Pancreas (tissue), 10 donors: ENCODE results near the gene STK39. TPM values are rescaled to one million over a fixed set of nuclear protein-coding genes. Genes with fewer than 3 reads are reported as not detected.

Experiments
- ATAC-seq, 4 donors: fragments of 200-7000 bp; cut with Tn5 transposase; one replicate each; pipeline versions ENCODE4 v1.8.0 to v1.9.1; 2020; ENCODE audit warnings: mild to moderate bottlenecking in 4 of 4, moderate library complexity in 4 of 4
- DNase-seq, 6 donors: peaks; one replicate each; pipeline ENCODE4 v3.0.0-alpha.2; 2020
- FAIRE-seq: peaks from 2 replicates; lab custom pipeline; 2012; peaks lifted over from hg19 to GRCh38; lab: Jason Lieb, UNC
- H3K27ac ChIP-seq, 4 donors: fragments of 200-600 bp; sonication (generic); 1 replicate in 3 of 4; 2 replicates in 1 of 4; pipeline versions ENCODE4 v1.5.0 to v1.8.0; 2020
- H3K27me3 ChIP-seq, 4 donors: fragments of 200-600 bp; one replicate each; pipeline ENCODE4 v1.8.0; 2021
- H3K36me3 ChIP-seq, 3 donors: fragments of 200-600 bp; sonication (generic) in 1 of 3; one replicate each; pipeline versions ENCODE4 v1.5.0 to v1.8.0; 2020 to 2021
- H3K4me1 ChIP-seq, 3 donors: fragments of 200-600 bp; one replicate each; pipeline ENCODE4 v1.8.0; 2021
- H3K4me3 ChIP-seq, 4 donors: fragments of 200-600 bp; sonication (generic) in 2 of 4; one replicate each; pipeline versions ENCODE4 v1.5.0 to v1.8.0; 2020 to 2021
- H3K9me3 ChIP-seq, 4 donors: fragments of 200-600 bp; one replicate each; pipeline ENCODE4 v1.8.0; 2021
- WGBS, 2 donors: extraction: QIAGEN DNeasy Blood & Tissue Kit; methylation state at CpG; one replicate each; pipeline ENCODE4 v1.1.7; 2013; 5-methylcytosine and 5-hydroxymethylcytosine counted together
- intact Hi-C, 3 donors: fragments of 100-400 bp; cut with DNase I; formaldehyde crosslinking; loops; one replicate each; pipeline versions ENCODE4 v1.11.1 to v1.14.2; 2022
- polyA plus RNA-seq, 2 donors: library from polyadenylated mRNA; stranded (reverse); fragments of 200-250 nt; gene quantifications; one replicate each; pipeline ENCODE4 v1.2.3, GENCODE V29; 2013
- total RNA-seq, 6 donors: library from RNA; stranded (reverse); fragmentation: NEBNext Ultra II Directional in 4 of 6; extraction: Animal tissue kit (Norgen Biotek cat#: 25700) in 4 of 6; gene quantifications; one replicate each; pipeline versions ENCODE4 v1.2.1 to v1.2.4, GENCODE V29; 2021 to 2023
- TF ChIP-seq, protein P1 (sequence below), 4 donors: fragments of 200-600 bp; sonication (generic) in 3 of 4; IDR thresholded peaks; one replicate each; pipeline versions ENCODE4 v1.5.0 to v1.8.0; 2021; ENCODE audit warnings: antibody characterized with exemption in 4 of 4
- donor health status: healthy with polysubstance abuse.
- donor health status: DM: no; HTN: no; CAD: no; lungs with moderate emphysema.
- donor health status: DM: no; HTN: no; CAD: no.
- donor health status: control.
- donor health status: control.
- donor health status: Bipolar disorder and iron deficiency.
- donor health status: DM: yes; HTN: yes; CAD: no.
- donor health status: DM: no; HTN: no; CAD: no.
- donor health status: DM: no; HTN: no; CAD: no.
- donor health status: DM: yes; HTN: yes; CAD: no.

The STK39 gene
- total and polyA plus RNA-seq, 8 donors: 9.5 to 23.1 (median 15.5) TPM

DNA sequence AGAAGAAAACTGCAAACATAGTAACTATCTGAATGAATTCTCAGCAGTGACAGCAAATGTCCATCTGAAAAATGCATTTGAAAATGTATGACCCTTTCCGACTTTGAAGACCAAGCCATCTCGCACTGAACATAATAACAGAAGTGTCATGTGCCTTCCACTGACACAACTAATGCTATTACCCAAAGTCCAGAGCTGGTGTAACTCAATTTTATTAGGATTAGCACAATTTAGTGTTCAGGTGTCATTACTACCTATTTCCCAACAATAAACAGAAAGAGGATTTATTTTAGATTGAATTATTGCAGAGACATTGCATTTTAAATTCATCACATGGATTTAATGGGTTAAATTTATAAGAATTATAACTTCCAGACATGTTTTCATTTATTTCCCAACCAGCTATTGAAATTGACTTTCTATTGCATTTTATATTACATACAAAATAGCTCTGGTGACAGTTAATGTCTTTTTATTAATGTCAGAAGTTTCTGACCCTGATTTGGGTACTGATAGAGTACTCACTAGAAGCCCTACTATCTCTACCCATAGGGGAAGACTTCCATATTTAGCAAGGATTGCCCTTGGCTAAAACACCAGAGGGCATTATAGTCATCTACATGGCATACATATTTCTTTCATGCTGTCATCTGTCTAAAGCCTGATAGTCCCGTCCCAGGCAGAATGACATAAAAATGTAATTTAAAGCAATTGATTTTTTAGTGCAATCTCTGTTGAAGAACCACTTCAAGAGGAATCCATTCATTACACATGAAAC lies 7.0 kb upstream of the STK39 start:
- intact Hi-C loops: no loop called here
- H3K27ac ChIP-seq: peak overlapping the region in 2 of 4 donors; percentile 83 to 90
- no peaks in the 10 kb centered on the region for H3K27me3 ChIP-seq
- WGBS, 2 donors: 76 to 81% methylated on average over 3 of the region's 3 CpGs
- FAIRE-seq (no peak), DNase-seq (no peak), ATAC-seq (peak in 1 of 4 donors; percentile 19)
- H3K9me3 ChIP-seq: no peaks in the 10 kb centered on the region
- TF ChIP-seq, protein P1, sequence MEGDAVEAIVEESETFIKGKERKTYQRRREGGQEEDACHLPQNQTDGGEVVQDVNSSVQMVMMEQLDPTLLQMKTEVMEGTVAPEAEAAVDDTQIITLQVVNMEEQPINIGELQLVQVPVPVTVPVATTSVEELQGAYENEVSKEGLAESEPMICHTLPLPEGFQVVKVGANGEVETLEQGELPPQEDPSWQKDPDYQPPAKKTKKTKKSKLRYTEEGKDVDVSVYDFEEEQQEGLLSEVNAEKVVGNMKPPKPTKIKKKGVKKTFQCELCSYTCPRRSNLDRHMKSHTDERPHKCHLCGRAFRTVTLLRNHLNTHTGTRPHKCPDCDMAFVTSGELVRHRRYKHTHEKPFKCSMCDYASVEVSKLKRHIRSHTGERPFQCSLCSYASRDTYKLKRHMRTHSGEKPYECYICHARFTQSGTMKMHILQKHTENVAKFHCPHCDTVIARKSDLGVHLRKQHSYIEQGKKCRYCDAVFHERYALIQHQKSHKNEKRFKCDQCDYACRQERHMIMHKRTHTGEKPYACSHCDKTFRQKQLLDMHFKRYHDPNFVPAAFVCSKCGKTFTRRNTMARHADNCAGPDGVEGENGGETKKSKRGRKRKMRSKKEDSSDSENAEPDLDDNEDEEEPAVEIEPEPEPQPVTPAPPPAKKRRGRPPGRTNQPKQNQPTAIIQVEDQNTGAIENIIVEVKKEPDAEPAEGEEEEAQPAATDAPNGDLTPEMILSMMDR (IDR thresholded peaks at IDR 0.05): no peak
- no peaks in the 10 kb centered on the region for H3K36me3 ChIP-seq
- peaks cover 2 to 18% (median 14%) of the 10 kb centered on the region in 3 donors for H3K4me1 ChIP-seq
- H3K4me3 ChIP-seq: no peak overlapping the region

DNA sequence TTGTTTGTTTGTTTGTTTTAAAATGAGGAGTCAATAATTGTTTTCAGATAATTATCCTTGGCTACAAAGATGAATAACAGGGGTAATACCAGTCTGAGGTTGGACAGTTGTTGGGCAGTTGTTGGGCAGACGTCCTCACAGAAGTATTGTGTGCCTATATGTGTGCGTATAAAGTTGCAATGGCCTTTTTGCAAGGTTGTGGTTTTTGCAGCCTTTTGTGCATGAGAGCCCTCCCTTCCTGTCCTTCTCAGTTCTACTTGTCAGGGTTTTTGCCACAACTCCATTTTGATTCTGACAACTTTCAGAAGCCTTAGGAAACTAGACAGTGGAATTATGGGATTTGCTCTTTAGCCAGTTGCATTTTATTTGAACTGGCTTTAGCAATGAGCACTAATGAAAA lies 6.0 kb upstream of the STK39 start:
- ATAC-seq: no peak
- Histone ChIP-seq H3K9me3 (no peaks in the 10 kb centered on the region), H3K36me3 (no peaks in the 10 kb centered on the region), H3K4me3 (no peak overlapping the region), H3K4me1 (peaks cover 5 to 18% (median 14%) of the 10 kb centered on the region in 3 donors), H3K27ac (no peak overlapping the region), H3K27me3 (no peaks in the 10 kb centered on the region)
- FAIRE-seq: no peak
- intact Hi-C loops: no loop called here
- TF ChIP-seq, protein P1 (IDR thresholded peaks at IDR 0.05): no peak
- DNase-seq: no peak
- 87 to 95% methylated on average over 2 of the region's 2 CpGs for WGBS, 2 donors

DNA sequence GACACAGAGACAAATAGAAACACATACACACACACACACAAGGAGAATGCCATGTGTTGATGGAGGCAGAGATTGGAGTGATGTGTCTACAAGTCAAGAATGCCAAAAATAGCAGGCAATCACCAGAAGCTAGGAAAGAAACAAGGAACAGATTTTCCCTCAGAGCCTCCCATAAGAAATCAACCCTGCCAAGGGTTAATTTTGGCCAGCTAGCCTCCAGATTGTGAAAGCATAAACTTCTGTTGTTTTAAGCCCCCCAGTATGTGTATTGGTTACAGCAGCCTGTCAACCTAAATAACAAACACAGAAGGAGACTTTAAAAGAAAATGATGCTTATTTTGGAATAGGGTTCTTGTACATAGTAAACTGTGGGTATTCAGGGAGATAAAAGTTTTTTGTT lies 5.6 kb upstream of the STK39 start:
- Histone ChIP-seq H3K4me3 (no peak overlapping the region), H3K27me3 (no peaks in the 10 kb centered on the region), H3K4me1 (peaks cover 5 to 18% (median 13%) of the 10 kb centered on the region in 3 donors), H3K36me3 (no peaks in the 10 kb centered on the region), H3K9me3 (no peaks in the 10 kb centered on the region), H3K27ac (no peak overlapping the region)
- TF ChIP-seq, protein P1 (IDR thresholded peaks at IDR 0.05): no peak
- intact Hi-C loops: no loop called here
- no peak for ATAC-seq
- DNase-seq: no peak
- FAIRE-seq: no peak

DNA sequence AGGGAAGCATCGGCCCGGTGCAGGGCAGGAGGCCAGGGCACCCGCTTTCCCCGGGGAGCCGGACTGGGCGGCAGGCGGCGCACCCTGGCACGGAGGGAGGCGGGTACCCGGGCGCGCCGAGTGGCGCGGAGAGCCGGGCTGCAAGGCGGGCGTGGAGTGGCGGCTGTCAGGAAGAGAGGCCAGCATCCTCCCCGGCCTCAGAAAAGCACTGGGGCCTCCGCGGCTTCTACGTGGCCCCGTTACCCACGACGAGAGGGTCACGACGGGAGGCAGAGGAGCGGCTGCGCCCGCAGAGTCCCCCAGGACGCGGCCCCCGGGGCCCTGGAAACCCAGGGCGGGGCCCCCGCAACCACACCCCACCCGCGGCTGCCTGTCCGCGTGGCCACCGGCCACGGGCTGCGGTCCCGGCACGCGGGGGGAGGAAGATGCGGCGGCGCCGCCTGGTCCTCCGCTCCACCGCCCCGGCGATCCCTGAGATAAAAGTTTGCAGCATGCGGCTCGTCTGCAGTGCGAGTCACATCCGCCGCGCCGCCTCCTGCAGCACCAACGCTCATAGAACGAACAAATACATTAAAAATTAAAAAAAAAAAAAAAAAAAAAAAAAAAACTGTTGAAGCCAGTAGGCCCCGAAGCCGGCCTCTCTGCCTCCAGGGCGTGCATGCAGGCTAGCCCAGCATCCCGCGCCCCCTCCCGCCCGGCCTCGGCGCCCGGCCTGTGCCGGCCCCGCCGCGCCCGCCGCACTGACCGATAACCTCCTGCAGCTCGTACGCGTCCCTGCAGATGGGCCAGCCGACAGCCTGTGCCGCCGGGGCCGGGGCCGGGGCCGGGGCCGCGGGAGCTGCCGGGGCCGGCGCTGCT lies 683 bp downstream of the STK39 start:
- Histone ChIP-seq H3K9me3 (no peaks in the 10 kb centered on the region), H3K36me3 (no peaks in the 10 kb centered on the region), H3K27me3 (no peaks in the 10 kb centered on the region), H3K4me3 (peak overlapping the region; percentile 69 to 93 (median 90)), H3K4me1 (peaks cover 10 to 28% (median 14%) of the 10 kb centered on the region in 3 donors), H3K27ac (peak overlapping the region; percentile 81 to 95 (median 91))
- intact Hi-C loops: loop anchor here in 1 of 3 donors (10.0 kb wide), 1 partner anchor 112 kb away; no protein-coding TSS in a partner anchor
- WGBS, 2 donors: 1% methylated on average over 61 to 95 of the region's 95 CpGs
- FAIRE-seq: no peak
- TF ChIP-seq, protein P1 (IDR thresholded peaks at IDR 0.05): peak in 1 of 4 donors; percentile 9
- ATAC-seq: peak; percentile 75 to 88 (median 80)
- DNase-seq: peak; percentile 76 to 90 (median 83)
